NCI-H524 (cell line): ENCODE results near the gene COL4A4.
"Not testable (repeated sequence)": the region's sequence is repeated elsewhere in the genome, so short reads cannot be mapped to it uniquely, and the experiment has no call there.

Source experiments
- DNase-seq, 2 experiments: peaks; one replicate each; lab custom pipeline; 2025; lab: John Stamatoyannopoulos, UW

The COL4A4 gene

GRCh38 chr2:227163998-227164762 is at the start of gene COL4A4, which contains the start of gene COL4A3:
TSS of gene COL4A4 (minus strand) at chr2:227164205. CDS start at chr2:227147483, 16,722 bp downstream.
TSS of gene COL4A3 (plus strand) at chr2:227164624. CDS start at chr2:227164727, 103 bp downstream.
- peak; percentile 29 to 59 for DNase-seq

GRCh38 chr2:227207573-227207972 is 43.6 kb upstream of the COL4A4 start:
- no peak for DNase-seq

- DNase-seq: no peak
These were observed 42.4 kb upstream of the COL4A4 start for GRCh38 chr2:227206406-227206805.

GRCh38 chr2:227205701-227206100 is 41.7 kb upstream of the COL4A4 start:
- no peak for DNase-seq

- peak; percentile 54 to 88 for DNase-seq
These were observed 40.4 kb upstream of the COL4A4 start for GRCh38 chr2:227204452-227204851.

GRCh38 chr2:227201771-227202170 is 37.8 kb upstream of the COL4A4 start:
- DNase-seq: no peak

GRCh38 chr2:227198866-227199265 is 34.9 kb upstream of the COL4A4 start:
- peak; percentile 56 to 73 for DNase-seq

- DNase-seq: no peak
These were observed 30.2 kb upstream of the COL4A4 start for GRCh38 chr2:227194219-227194618.

- no peak for DNase-seq
These were observed 28.5 kb upstream of the COL4A4 start for GRCh38 chr2:227192491-227192890.

GRCh38 chr2:227191367-227191766 is 27.4 kb upstream of the COL4A4 start:
- DNase-seq: peak; percentile 69 to 75

GRCh38 chr2:227188292-227188691 is 24.3 kb upstream of the COL4A4 start:
- DNase-seq: no peak

GRCh38 chr2:227186751-227187150 is 22.7 kb upstream of the COL4A4 start:
- no peak for DNase-seq

- no peak for DNase-seq
These were observed 21.7 kb upstream of the COL4A4 start for GRCh38 chr2:227185615-227186232.

- DNase-seq: no peak
These were observed 19.8 kb upstream of the COL4A4 start for GRCh38 chr2:227183657-227184367.

- no peak for DNase-seq
These were observed 18.8 kb upstream of the COL4A4 start for GRCh38 chr2:227182765-227183164.

GRCh38 chr2:227180770-227181169 is 16.8 kb upstream of the COL4A4 start:
- no peak for DNase-seq

GRCh38 chr2:227179988-227180685 is 16.1 kb upstream of the COL4A4 start:
- DNase-seq: no peak

- DNase-seq: no peak
These were observed 13.8 kb upstream of the COL4A4 start for GRCh38 chr2:227177592-227178336.

- not testable (repeated sequence) for DNase-seq
These were observed 7.8 kb upstream of the COL4A4 start for GRCh38 chr2:227171779-227172178.

- peak; percentile 17 to 43 for DNase-seq
These were observed 822 bp upstream of the COL4A4 start for GRCh38 chr2:227164763-227165291.

GRCh38 chr2:227163485-227163997 is 464 bp downstream of the COL4A4 start:
- DNase-seq: peak in 1 of 2 experiments; percentile 16
